GM18526 (cell line): ENCODE results near the gene BBC3.
A peak's percentile ranks its signal among the peaks of the same experiment; 100 is the strongest.

ENCODE experiments used
- POLR2A ChIP-seq: IDR thresholded peaks from 3 replicates; pipeline ENCODE4 v1.6.1; 2011; ENCODE audit not compliant: insufficient read length; ENCODE audit errors: extremely low read depth

The BBC3 gene

GRCh38 chr19:47230921-47231214 lies at the start of gene BBC3:
BBC3 (minus strand) TSS chr19:47231199; CDS start chr19:47228431, 2,768 bp downstream.
- TF ChIP-seq POLR2A, result no peak

- no peak for TF ChIP-seq POLR2A
These were observed 49.3 kb upstream of the BBC3 start for GRCh38 chr19:47280183-47280797.

GRCh38 chr19:47275791-47276461 lies 44.9 kb upstream of the BBC3 start:
- no peak for TF ChIP-seq POLR2A

- TF ChIP-seq POLR2A, result no peak
These were observed 44.1 kb upstream of the BBC3 start for GRCh38 chr19:47274891-47275761.

GRCh38 chr19:47274071-47274890 lies 43.3 kb upstream of the BBC3 start, which contains the start of gene INAFM1:
INAFM1 (plus strand) TSS chr19:47274885; CDS start chr19:47274920, 35 bp downstream.
- TF ChIP-seq POLR2A, result peak; percentile 58

GRCh38 chr19:47273313-47274070 lies 42.5 kb upstream of the BBC3 start:
- peak; percentile 76 for TF ChIP-seq POLR2A

GRCh38 chr19:47272448-47273312 lies 41.7 kb upstream of the BBC3 start:
- TF ChIP-seq POLR2A, result no peak

- no peak for TF ChIP-seq POLR2A
These were observed 41.0 kb upstream of the BBC3 start for GRCh38 chr19:47271949-47272348.

GRCh38 chr19:47270408-47270807 lies 39.4 kb upstream of the BBC3 start:
- TF ChIP-seq POLR2A, result no peak

- TF ChIP-seq POLR2A, result no peak
These were observed 38.6 kb upstream of the BBC3 start for GRCh38 chr19:47269596-47269995.

GRCh38 chr19:47268028-47268427 lies 37.0 kb upstream of the BBC3 start:
- no peak for TF ChIP-seq POLR2A

GRCh38 chr19:47267350-47267759 lies 36.4 kb upstream of the BBC3 start:
- no peak for TF ChIP-seq POLR2A

- no peak for TF ChIP-seq POLR2A
These were observed 35.5 kb upstream of the BBC3 start for GRCh38 chr19:47266401-47266941.
